ENCODE data around the gene TPK1.
A peak's percentile ranks its signal among the peaks of the same experiment; 100 is the strongest.
"Not testable (repeated sequence)": the region's sequence is repeated elsewhere in the genome, so short reads cannot be mapped to it uniquely, and the experiment has no call there.

The TPK1 gene

GRCh38 chr7:144606261-144606660 lies 229.6 kb downstream of the TPK1 start:
- no peak for DNase-seq

- DNase-seq = no peak
Observed at GRCh38 chr7:144596953-144597352, 238.9 kb downstream of the TPK1 start.

GRCh38 chr7:144594580-144594979 lies 241.3 kb downstream of the TPK1 start:
- no peak for DNase-seq

- DNase-seq = no peak
Observed at GRCh38 chr7:144588559-144589051, 247.2 kb downstream of the TPK1 start.

GRCh38 chr7:144587701-144588100 lies 248.2 kb downstream of the TPK1 start:
- DNase-seq = no peak

GRCh38 chr7:144584726-144585125 lies 251.1 kb downstream of the TPK1 start:
- no peak for DNase-seq

- no peak for DNase-seq
Observed at GRCh38 chr7:144579687-144580086, 256.2 kb downstream of the TPK1 start.

GRCh38 chr7:144575456-144575855 lies 260.4 kb downstream of the TPK1 start:
- no peak for DNase-seq

- DNase-seq = not testable (repeated sequence)
Observed at GRCh38 chr7:144574753-144575152, 261.1 kb downstream of the TPK1 start.

- DNase-seq = no peak
Observed at GRCh38 chr7:144568233-144568632, 267.6 kb downstream of the TPK1 start.

- DNase-seq = no peak
Observed at GRCh38 chr7:144565586-144565985, 270.3 kb downstream of the TPK1 start.

- no peak for DNase-seq
Observed at GRCh38 chr7:144549861-144550260, 286.0 kb downstream of the TPK1 start.

GRCh38 chr7:144548556-144548955 lies 287.3 kb downstream of the TPK1 start:
- no peak for DNase-seq

GRCh38 chr7:144547888-144548287 lies 288.0 kb downstream of the TPK1 start:
- DNase-seq = no peak

- DNase-seq = no peak
Observed at GRCh38 chr7:144546782-144547181, 289.1 kb downstream of the TPK1 start.

GRCh38 chr7:144545330-144545729 lies 290.5 kb downstream of the TPK1 start:
- no peak for DNase-seq

GRCh38 chr7:144534655-144535395 lies 301.0 kb downstream of the TPK1 start:
- DNase-seq = no peak

- no peak for DNase-seq
Observed at GRCh38 chr7:144534196-144534595, 301.7 kb downstream of the TPK1 start.

- DNase-seq = no peak
Observed at GRCh38 chr7:144531181-144531580, 304.7 kb downstream of the TPK1 start.

- DNase-seq = peak; percentile 89
Observed at GRCh38 chr7:144529269-144529926, 306.5 kb downstream of the TPK1 start.

- peak; percentile 7 for DNase-seq
Observed at GRCh38 chr7:144528536-144529045, 307.3 kb downstream of the TPK1 start.

- peak; percentile 86 for DNase-seq
Observed at GRCh38 chr7:144527051-144527471, 308.8 kb downstream of the TPK1 start.

- DNase-seq = peak; percentile 45
Observed at GRCh38 chr7:144525956-144526355, 309.9 kb downstream of the TPK1 start.

- DNase-seq = no peak
Observed at GRCh38 chr7:144524271-144524670, 311.6 kb downstream of the TPK1 start.

Data from kidney glomerular epithelial cell (primary cell).